Adrenal gland (tissue), 12 donors: ENCODE data around the gene LARP4B. TPM values are rescaled to one million over a fixed set of nuclear protein-coding genes. Genes with fewer than 3 reads are reported as not detected.

ENCODE experiments used
- DNase-seq, 7 donors: peaks; one replicate each; pipeline ENCODE4 v3.0.0-alpha.2; 2019 to 2020
- H3K27ac ChIP-seq, 5 donors: fragments of 200-600 bp; sonication (generic) in 4 of 5; 1 replicate in 3 of 5; 2 replicates in 2 of 5; pipeline versions ENCODE4 v1.5.1 to v1.8.0; 2016 to 2020; ENCODE audit warnings: mild to moderate bottlenecking in 1 of 5
- H3K27me3 ChIP-seq: fragments of 200-600 bp; 2 replicates; pipeline ENCODE4 v1.8.0; 2021
- H3K36me3 ChIP-seq, 2 donors: fragments of 200-600 bp; replicated peaks in 1 of 2; 1 replicate in 1 of 2; 2 replicates in 1 of 2; pipeline versions ENCODE4 v1.5.1 to v1.8.0; 2018 to 2022
- H3K4me1 ChIP-seq, 2 donors: fragments of 200-600 bp; replicated peaks in 1 of 2; 1 replicate in 1 of 2; 2 replicates in 1 of 2; pipeline versions ENCODE4 v1.5.1 to v1.8.0; 2018 to 2021
- H3K4me3 ChIP-seq, 4 donors: fragments of 200-600 bp; sonication (generic) in 3 of 4; one replicate each; pipeline ENCODE4 v1.5.1; 2016 to 2018
- H3K9me3 ChIP-seq, 3 donors: fragments of 200-600 bp; sonication (generic) in 1 of 3; replicated peaks in 1 of 3; 1 replicate in 2 of 3; 2 replicates in 1 of 3; pipeline versions ENCODE4 v1.5.1 to v1.8.0; 2016 to 2021
- CTCF ChIP-seq, 6 experiments: fragments of 450-650 bp in 4 of 6; fragments of 200-600 bp in 2 of 6; sonication (generic) in 1 of 6; IDR thresholded peaks; 1 replicate in 5 of 6; 2 replicates in 1 of 6; pipeline versions ENCODE4 v1.5.1 to v1.8.0; 2016 to 2021; ENCODE audit warnings: antibody characterized with exemption in 6 of 6, mild to moderate bottlenecking in 2 of 6, moderate library complexity in 1 of 6
- POLR2A ChIP-seq, 2 donors: fragments of 450-650 bp; IDR thresholded peaks; one replicate each; pipeline ENCODE4 v1.6.1; 2017; ENCODE audit warnings: antibody characterized with exemption in 2 of 2, mild to moderate bottlenecking in 2 of 2, moderate library complexity in 1 of 2
- whole genome bisulfite sequencing, 4 donors: extraction: QIAGEN DNeasy Blood & Tissue Kit in 2 of 4; methylation state at CpG; one replicate each; pipeline versions ENCODE4 v1.1.5 to v1.1.7; 2013 to 2017; 5-methylcytosine and 5-hydroxymethylcytosine counted together
- intact Hi-C, 2 donors: fragments of 100-400 bp; cut with DNase I; formaldehyde crosslinking; loops; one replicate each; pipeline versions ENCODE4 v1.14.1 to v1.15.0; 2022 to 2023
- polyA plus RNA-seq, 3 donors: library from polyadenylated mRNA; stranded (reverse); fragments of 200-250 nt in 2 of 3; fragments of 350-450 nt in 1 of 3; fragmentation: Illumina TruSeq in 1 of 3; extraction: RNeasy Lipid Tissue Mini Kit (QIAGEN cat#74804) in 1 of 3; gene quantifications; one replicate each; pipeline ENCODE4 v1.2.3, GENCODE V29; 2013 to 2014
- total RNA-seq, 9 donors: library from RNA; depleted of rRNA in 4 of 9; stranded (reverse); fragments of >200 nt in 4 of 9; fragments of 120-200 nt in 1 of 9; fragmentation: NEBNext Ultra II Directional in 1 of 9; extraction: Animal tissue kit (Norgen Biotek cat#: 25700) in 1 of 9; gene quantifications; one replicate each; pipeline versions ENCODE4 v1.1.0 to v1.2.4, GENCODE V29; 2013 to 2023
- donor health status: healthy with polysubstance abuse.
- donor health status: Bipolar disorder and iron deficiency.
- donor health status: DM: yes; HTN: yes; CAD: no.
- donor health status: DM: no; HTN: no; CAD: no.
- donor health status: DM: no; HTN: no; CAD: no.
- donor health status: DM: yes; HTN: yes; CAD: no.

LARP4B gene
- total and polyA plus RNA-seq, 12 donors = 17.2 to 145 (median 66.8) TPM

GRCh38 chr10:869171-869570, 62.3 kb downstream of the LARP4B start:
- no peaks in the 10 kb centered on the region for H3K4me1 ChIP-seq
- TF ChIP-seq CTCF (IDR thresholded peaks at IDR 0.05) (no peak), POLR2A (IDR thresholded peaks at IDR 0.05) (no peak)
- peaks cover 0 to 7% of the 10 kb centered on the region in 2 donors for H3K36me3 ChIP-seq
- H3K27me3 ChIP-seq = no peaks in the 10 kb centered on the region
- no peak overlapping the region for H3K4me3 ChIP-seq
- H3K27ac ChIP-seq = no peak overlapping the region
- WGBS, 4 donors = 64 to 73% (median 67%) methylated on average over 3 of the region's 3 CpGs
- intact Hi-C loops = no loop called here
- no peak for DNase-seq
- H3K9me3 ChIP-seq = no peaks in the 10 kb centered on the region

- intact Hi-C loops = no loop called here
- Histone ChIP-seq H3K4me3 (no peak overlapping the region), H3K27me3 (no peaks in the 10 kb centered on the region), H3K9me3 (no peaks in the 10 kb centered on the region), H3K27ac (no peak overlapping the region), H3K36me3 (peaks cover 0 to 20% of the 10 kb centered on the region in 2 donors), H3K4me1 (no peaks in the 10 kb centered on the region)
- no peak for TF ChIP-seq POLR2A (IDR thresholded peaks at IDR 0.05)
- no peak for TF ChIP-seq CTCF (IDR thresholded peaks at IDR 0.05)
- WGBS, 4 donors = 84 to 88% (median 86%) methylated on average over 6 of the region's 6 CpGs
- DNase-seq = no peak
These were observed 63.7 kb downstream of the LARP4B start for GRCh38 chr10:867807-868206.

- intact Hi-C loops = no loop called here
- H3K36me3 ChIP-seq = peaks cover 0 to 31% of the 10 kb centered on the region in 2 donors
- TF ChIP-seq POLR2A (IDR thresholded peaks at IDR 0.05) (no peak), CTCF (IDR thresholded peaks at IDR 0.05) (no peak)
These were observed 64.9 kb downstream of the LARP4B start for GRCh38 chr10:866577-866941.

GRCh38 chr10:865924-866576, 65.5 kb downstream of the LARP4B start:
- DNase-seq = no peak
- TF ChIP-seq POLR2A (IDR thresholded peaks at IDR 0.05) (no peak), CTCF (IDR thresholded peaks at IDR 0.05) (no peak)
- Histone ChIP-seq H3K36me3 (peaks cover 0 to 36% of the 10 kb centered on the region in 2 donors), H3K4me3 (no peak overlapping the region), H3K9me3 (no peaks in the 10 kb centered on the region), H3K27ac (no peak overlapping the region), H3K27me3 (no peaks in the 10 kb centered on the region), H3K4me1 (no peaks in the 10 kb centered on the region)
- intact Hi-C loops = no loop called here
- 97 to 100% (median 98%) methylated on average over 8 of the region's 8 CpGs for WGBS, 4 donors

More at GRCh38 chr10:866577-866941, 64.9 kb downstream of the LARP4B start:
- no peaks in the 10 kb centered on the region for H3K9me3 ChIP-seq
- H3K4me1 ChIP-seq = no peaks in the 10 kb centered on the region
- no peak overlapping the region for H3K27ac ChIP-seq
- 86 to 97% (median 92%) methylated on average over 4 of the region's 4 CpGs for WGBS, 4 donors
- no peak overlapping the region for H3K4me3 ChIP-seq
- no peaks in the 10 kb centered on the region for H3K27me3 ChIP-seq
- no peak for DNase-seq
